Left lobe of liver (tissue), 2 donors: ENCODE measurements around the gene PSMC1. TPM values are rescaled to one million over a fixed set of nuclear protein-coding genes. Genes with fewer than 3 reads are reported as not detected.
"Not testable (repeated sequence)": the region's sequence is repeated elsewhere in the genome, so short reads cannot be mapped to it uniquely, and the experiment has no call there.

Source experiments
- ATAC-seq: fragments of 200-7000 bp; cut with Tn5 transposase; one replicate; pipeline ENCODE4 v1.9.1; 2020; ENCODE audit warnings: mild to moderate bottlenecking, moderate library complexity
- DNase-seq: peaks from one replicate; pipeline ENCODE4 v3.0.0-alpha.2; 2020; ENCODE audit warnings: low spot score
- total RNA-seq: library from RNA; stranded (reverse); gene quantifications from one replicate; pipeline ENCODE4 v1.2.1, GENCODE V29; 2021
- donor health status: DM: no; HTN: no; CAD: no; lungs with moderate emphysema.
- donor health status: DM: no; HTN: yes; CAD: no.

The PSMC1 gene
- total RNA-seq, result 39.9 TPM

DNA sequence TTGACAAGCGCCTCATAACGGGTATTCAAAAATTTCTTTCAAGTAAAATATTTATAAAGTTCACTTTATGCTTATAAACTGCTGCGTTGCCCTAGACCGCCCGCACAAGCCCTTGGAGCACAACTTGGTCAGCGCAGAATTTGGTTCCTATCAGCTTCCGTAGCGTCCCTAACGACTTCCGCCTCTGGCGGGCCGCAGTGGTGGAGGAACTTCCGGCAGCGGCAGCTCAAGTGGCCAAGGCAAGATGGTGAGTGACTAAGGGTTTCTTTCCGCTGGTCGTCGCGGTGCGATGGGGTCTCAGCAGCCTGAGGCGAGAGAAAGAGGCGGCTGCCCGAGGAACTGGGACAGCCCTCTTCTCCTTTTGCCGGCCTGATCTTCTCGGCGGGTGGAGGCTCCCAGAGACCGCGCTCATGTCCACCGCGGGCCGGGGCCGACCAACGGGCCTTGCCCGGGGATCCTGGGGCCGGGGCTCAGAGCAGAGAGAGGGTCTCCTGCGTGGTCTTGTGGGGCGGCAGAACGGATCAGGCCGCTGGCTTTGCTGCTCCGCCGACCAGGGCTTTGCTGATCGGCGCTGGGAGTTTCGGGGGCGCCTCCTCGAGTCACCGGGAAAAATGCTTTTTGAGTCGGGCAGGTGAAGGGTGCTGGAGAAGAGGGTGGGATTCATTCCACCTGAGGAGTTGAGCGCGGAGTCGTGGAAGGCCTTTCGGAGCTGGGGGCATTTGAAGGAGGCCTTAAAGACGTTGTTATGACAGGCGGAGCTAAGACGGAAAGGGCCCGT is at the start of gene PSMC1:
TSS of gene PSMC1 (plus strand) at position 200 of the 778 bp plus-strand sequence. CDS start at position 245, 45 bp downstream.
- ATAC-seq (peak; percentile 99), DNase-seq (peak; percentile 94)

- ATAC-seq (no peak), DNase-seq (no peak)
Measured at GRCh38 chr14:90213099-90213748, 43.1 kb upstream of the PSMC1 start.

DNA sequence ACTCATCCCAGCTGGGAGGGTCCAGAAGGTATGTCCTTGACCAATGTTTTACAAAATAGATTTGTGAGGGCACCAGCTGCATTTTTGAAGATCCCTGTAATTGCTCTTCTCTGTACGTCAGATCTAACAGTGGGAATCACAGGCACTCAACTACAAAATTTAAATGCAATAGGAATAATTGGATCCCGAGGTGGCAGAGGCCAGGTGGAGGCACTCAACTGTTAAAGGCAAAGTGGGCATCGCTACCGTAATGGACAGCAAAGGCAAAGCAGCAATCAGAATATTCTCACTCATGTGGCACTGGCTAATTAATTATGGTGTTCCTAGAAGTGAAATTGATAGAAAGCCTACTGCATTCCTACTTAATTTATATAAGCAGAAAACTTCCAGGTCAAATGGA is 27.9 kb upstream of the PSMC1 start:
- DNase-seq (no peak), ATAC-seq (no peak)

DNA sequence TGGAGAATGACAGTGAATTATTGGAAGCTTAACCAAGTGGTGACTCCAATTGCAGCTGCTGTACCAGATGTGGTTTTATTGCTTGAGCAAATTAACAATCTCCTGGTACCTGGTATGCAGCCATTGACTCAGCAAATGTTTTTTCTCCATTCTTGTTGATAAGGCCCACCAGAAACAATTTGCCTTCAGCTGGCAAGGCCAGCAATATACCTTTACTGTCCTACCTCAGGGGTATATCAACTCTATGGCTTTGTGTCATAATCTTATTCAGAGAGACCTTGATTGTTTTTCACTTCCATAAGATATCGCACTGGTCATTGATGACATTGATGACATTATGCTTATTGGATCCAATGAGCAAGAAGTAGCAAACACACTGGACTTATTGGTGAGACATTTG is 26.4 kb upstream of the PSMC1 start:
- DNase-seq, ATAC-seq: not testable (repeated sequence)

DNA sequence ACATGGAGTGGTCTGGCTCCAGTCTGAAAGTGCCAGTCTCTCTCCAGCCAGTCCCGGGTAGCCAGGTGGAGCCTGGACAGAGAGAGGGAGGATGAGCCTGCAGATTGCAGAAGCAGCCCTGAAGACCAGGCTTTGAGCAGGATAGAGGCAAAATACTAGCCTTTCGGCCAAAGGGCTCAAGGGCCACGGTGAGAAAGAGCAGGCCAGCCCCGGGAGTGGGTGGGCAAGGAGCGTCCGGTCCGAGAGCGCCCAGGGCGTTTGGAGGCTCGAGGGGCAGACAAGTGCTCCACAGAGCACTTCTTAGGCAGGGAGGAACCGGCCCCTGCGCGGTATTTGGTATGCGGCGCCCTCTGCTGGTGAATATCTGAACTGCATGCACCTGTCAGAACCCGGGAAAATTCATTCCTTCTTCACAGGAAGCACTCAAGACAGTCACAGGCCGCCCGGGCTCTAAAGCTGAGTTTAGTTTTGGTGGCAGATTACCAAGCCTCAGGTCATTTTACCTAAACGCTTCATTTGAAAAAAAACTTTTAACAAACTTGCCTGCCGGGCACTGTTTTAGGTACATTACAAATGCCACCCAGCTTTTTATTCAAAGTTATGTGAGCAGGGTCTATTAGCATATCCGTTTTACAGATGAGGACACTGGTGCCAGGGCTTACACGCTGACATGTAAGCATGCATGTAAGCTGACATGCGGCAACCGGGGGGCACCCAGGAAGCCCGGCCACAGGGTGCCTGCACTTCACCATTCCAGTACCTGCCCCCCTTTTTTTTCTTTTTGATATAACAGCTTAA is 21.0 kb upstream of the PSMC1 start:
- DNase-seq (peak; percentile 72), ATAC-seq (peak; percentile 100)

GRCh38 chr14:90239139-90239538 is 17.2 kb upstream of the PSMC1 start:
- ATAC-seq (no peak), DNase-seq (no peak)

GRCh38 chr14:90242444-90242843 is 13.9 kb upstream of the PSMC1 start:
- no peak for DNase-seq
- ATAC-seq, result no peak

DNA sequence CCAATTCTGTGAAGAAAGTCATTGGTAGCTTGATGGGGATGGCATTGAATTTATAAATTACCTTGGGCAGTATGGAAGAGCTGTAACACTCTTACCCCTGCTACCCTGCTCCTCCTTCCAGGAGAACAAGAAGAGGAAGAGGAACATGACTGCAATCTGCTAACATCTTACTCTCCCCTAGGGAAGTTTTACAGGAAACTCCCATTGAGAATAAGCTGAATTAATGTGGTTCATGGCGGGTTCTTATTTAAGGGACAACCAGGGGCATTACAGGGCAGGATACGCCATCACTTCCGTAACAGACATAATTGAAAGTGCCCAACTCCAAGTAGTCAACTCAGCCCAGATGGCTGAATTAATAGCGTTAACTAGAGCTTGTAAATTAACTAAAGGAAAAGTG is 9.4 kb upstream of the PSMC1 start:
- DNase-seq (no peak), ATAC-seq (no peak)

GRCh38 chr14:90247441-90247840 is 8.9 kb upstream of the PSMC1 start:
- DNase-seq, ATAC-seq: not testable (repeated sequence)

DNA sequence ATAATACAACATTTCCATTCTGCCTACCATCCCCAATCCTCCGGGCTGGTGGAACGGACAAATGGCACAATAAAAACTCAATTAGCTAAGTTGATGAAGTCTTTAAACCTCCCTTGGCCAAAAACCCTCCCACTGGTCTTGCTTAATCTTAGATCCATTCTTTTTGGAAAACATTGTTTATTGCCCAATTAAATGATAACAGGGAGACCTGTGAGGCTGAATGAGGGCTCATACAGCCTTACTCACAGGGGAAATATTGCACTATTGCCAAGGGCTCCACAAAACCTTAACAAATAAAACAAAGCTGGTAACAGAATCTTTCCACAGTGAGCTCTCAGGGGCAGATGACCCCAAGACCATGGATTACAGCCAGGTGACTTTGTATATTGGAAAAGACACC is 7.8 kb upstream of the PSMC1 start:
- DNase-seq (no peak), ATAC-seq (no peak)

DNA sequence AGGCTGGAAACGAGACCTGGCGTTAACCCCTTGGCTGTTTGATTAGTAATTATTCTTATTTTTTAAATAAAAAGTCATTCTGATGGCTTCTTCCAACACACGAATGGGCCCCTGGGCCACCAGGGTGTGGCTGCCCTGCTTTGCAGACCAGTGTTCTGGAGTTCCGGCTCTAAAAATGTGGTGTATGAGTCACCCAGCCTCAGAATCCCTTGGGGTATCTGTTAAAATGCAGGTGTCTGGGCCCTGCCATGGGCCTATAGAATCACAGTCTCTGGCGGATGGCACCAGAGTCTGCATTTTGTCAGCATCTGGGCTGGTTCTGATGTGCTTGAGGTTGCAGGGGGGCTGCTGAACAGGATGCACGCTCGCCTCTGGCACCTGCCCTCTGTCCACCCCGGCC is 2.5 kb upstream of the PSMC1 start:
- DNase-seq, result no peak

GRCh38 chr14:90255871-90256270 is 482 bp upstream of the PSMC1 start:
- ATAC-seq, result no peak
- DNase-seq, result no peak

More for the DNA sequence above, 2.5 kb upstream of the PSMC1 start:
- ATAC-seq, result no peak

DNA sequence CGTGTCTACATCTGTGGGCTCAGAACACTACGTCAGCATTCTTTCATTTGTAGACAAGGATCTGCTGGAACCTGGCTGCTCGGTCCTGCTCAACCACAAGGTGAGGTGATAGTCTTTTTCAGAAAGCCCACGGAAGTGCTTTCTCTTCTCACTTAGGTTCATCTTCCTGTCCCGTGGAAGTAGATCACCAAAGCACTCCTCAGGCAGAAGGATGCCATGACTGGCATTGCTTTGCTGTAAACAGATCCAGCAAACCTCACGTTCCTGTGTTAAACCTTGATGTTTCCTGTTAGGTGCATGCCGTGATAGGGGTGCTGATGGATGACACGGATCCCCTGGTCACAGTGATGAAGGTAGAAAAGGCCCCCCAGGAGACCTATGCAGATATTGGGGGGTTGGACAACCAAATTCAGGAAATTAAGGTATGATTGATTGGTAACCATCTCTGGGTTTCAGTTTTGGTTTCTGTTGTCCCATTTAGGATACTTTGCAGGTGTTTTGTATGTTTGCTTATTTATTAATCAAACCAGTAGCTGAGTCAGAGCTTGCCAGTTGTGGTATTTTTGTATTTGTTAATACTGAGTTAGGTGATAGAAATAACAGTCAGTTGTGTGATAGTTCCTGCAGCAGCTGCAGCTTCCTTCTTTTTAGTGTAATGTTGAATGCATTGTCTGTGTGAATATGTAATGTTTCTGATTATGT is 7.5 kb downstream of the PSMC1 start:
- DNase-seq (no peak), ATAC-seq (no peak)

- ATAC-seq (peak; percentile 17), DNase-seq (no peak)
Measured at GRCh38 chr14:90266441-90267154, 10.2 kb downstream of the PSMC1 start.

GRCh38 chr14:90268420-90268819 is 12.1 kb downstream of the PSMC1 start:
- DNase-seq (no peak), ATAC-seq (no peak)

DNA sequence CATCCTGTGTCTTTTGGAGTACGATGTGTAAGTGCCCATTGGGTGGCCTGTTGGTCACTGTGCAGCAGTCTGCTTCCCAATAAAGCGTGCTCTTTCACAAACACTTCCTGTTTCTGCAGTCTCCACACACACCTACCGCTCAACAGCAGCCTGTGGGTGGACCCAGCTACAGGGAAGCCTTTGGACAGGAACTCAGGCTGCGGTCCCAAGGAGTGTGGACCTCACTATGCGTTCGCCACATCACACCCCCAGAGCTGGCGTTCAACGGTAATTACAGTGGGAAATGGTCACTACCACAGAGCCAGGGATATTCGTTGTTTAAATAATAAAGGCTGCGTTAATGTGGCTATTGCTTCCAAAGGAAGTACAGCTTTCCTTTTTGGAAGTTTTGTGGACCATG is 16.2 kb downstream of the PSMC1 start:
- no peak for DNase-seq
- ATAC-seq, result no peak

GRCh38 chr14:90273532-90273931 is 17.2 kb downstream of the PSMC1 start:
- no peak for DNase-seq
- no peak for ATAC-seq

- ATAC-seq, result no peak
- no peak for DNase-seq
Measured at GRCh38 chr14:90274019-90274418, 17.7 kb downstream of the PSMC1 start.

- DNase-seq, result no peak
- ATAC-seq, result no peak
Measured at GRCh38 chr14:90274808-90275457, 18.6 kb downstream of the PSMC1 start.

DNA sequence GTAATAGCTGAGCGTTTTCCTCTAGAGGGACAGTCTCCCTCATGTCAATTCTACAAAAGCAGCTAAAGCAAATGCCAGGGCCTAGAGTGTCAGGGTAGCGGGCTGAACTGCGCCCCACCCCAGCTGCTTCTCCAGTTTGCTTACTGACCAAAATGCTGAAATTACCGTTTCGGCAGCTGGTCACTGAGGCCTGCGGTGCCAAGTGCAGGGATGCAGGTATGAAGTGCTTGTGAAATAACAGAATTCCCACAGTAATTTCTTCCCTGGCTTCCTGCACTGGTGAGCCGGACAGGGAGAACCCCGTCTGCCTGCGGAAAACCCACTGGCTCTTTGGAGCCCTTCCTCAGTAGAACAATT is 19.1 kb downstream of the PSMC1 start:
- ATAC-seq (no peak), DNase-seq (no peak)
